H1 (cell line): Measurements from ENCODE around the gene CCDC157. TPM values are rescaled to one million over a fixed set of nuclear protein-coding genes. Genes with fewer than 3 reads are reported as not detected.

Experiments used
- BRCA1 ChIP-seq: IDR thresholded peaks from 2 replicates; pipeline ENCODE4 v1.6.1; 2012; ENCODE audit warnings: low read depth, low read length, improper control_type of control experiment
- CHD7 ChIP-seq: fragments of 300-600 bp; sonication (generic); IDR thresholded peaks from 2 replicates; pipeline ENCODE4 v1.7.1; 2012; ENCODE audit warnings: low read length, moderate library complexity, mild to moderate bottlenecking, inconsistent platforms; ENCODE audit not compliant: insufficient replicate concordance
- MAX ChIP-seq: IDR thresholded peaks from 2 replicates; pipeline ENCODE4 v1.6.1; 2012; ENCODE audit warnings: inconsistent platforms
- RAD21 ChIP-seq, 2 experiments: IDR thresholded peaks in 1 of 2; conservative IDR thresholded peaks in 1 of 2; 2 replicates each; pipeline ENCODE4 v1.6.1; 2011; ENCODE audit warnings: low read depth in 2 of 2, low read length in 2 of 2, improper control_type of control experiment in 1 of 2, inconsistent platforms in 1 of 2, mild to moderate bottlenecking in 1 of 2, moderate library complexity in 1 of 2
- RFX5 ChIP-seq: IDR thresholded peaks from 2 replicates; pipeline ENCODE4 v1.6.1; 2011; ENCODE audit warnings: low read depth, low read length, improper control_type of control experiment, borderline replicate concordance
- SAP30 ChIP-seq: fragments of 300-600 bp; sonication (generic); IDR thresholded peaks from 2 replicates; pipeline ENCODE4 v1.7.1; 2012; ENCODE audit warnings: low read length, moderate library complexity, mild to moderate bottlenecking, inconsistent platforms; ENCODE audit not compliant: insufficient read depth, insufficient replicate concordance
- SIX5 ChIP-seq: IDR thresholded peaks from 2 replicates; pipeline ENCODE4 v1.6.1; 2011; ENCODE audit warnings: mild to moderate bottlenecking, low read depth, low read length
- SP2 ChIP-seq: IDR thresholded peaks from 2 replicates; pipeline ENCODE4 v1.6.1; 2012; ENCODE audit warnings: mild to moderate bottlenecking, low read length, inconsistent platforms
- polyA plus RNA-seq, 7 experiments: library from polyadenylated mRNA; depleted of rRNA in 3 of 7; stranded (reverse) in 5 of 7; unstranded in 2 of 7; fragments of >200 nt in 5 of 7; fragments of 200-250 nt in 2 of 7; gene quantifications; 1 replicate in 5 of 7; 2 replicates in 1 of 7; 4 replicates in 1 of 7; pipeline versions ENCODE4 v1.2.1 to v1.2.3, GENCODE V29; 2011 to 2013; ENCODE audit warnings: missing spikeins in 2 of 7, mixed read lengths in 2 of 7
- total RNA-seq: library from RNA; stranded (reverse); fragmentation: NEBNext Ultra II Directional; extraction: Animal tissue kit (Norgen Biotek cat#: 25700); gene quantifications from 2 replicates; pipeline ENCODE4 v1.2.1, GENCODE V29; 2021

Gene CCDC157
- total and polyA plus RNA-seq, 2 of the 8 experiments (the other 6 are each of a cell fraction or from before 2014, with no cell fraction given), result 4.1 to 8.4 TPM

DNA sequence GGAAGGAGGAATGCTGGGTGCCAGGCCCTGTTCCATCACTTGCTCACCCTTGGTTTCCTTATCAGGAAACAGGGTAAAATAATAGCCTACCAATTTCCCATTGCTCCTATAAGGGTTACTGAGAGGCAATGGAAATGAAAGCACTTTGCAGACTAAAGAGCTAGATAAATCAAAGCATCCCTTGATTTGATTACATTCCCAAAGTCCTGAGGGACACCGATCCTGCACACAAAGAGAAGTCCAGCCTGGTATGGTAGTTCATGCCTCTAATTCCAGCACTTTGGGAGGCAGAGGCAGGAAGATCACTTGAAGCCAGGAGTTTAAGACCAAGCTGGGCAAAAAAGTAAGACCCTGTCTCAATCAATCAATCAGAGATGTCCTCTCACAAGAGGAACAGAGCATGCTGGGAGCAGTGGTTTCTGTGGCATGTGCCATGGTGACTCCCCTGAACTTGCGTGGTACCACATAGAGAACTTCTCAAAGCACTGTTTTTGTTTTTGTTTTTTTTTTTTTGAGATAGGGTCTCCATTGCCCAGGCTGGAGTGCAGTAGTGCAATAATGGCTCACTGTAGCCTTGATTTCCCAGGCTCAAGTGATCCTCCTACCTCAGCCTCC is 40.7 kb upstream of the CCDC157 start (continued):
- no peak for TF ChIP-seq SAP30
- no peak for TF ChIP-seq SP2
- TF ChIP-seq RAD21 (IDR thresholded peaks at IDR 0.05 in 1 of 2, conservative IDR thresholded peaks at IDR 0.05 in 1 of 2; ENCODE audit: low read depth in 2 of 2, low read length in 2 of 2), result no peak
- TF ChIP-seq MAX, result no peak
- TF ChIP-seq RFX5, result no peak
- no peak for TF ChIP-seq BRCA1
- TF ChIP-seq SIX5, result no peak
- no peak for TF ChIP-seq CHD7
